ENCODE results near the gene ARAP2. TPM values are rescaled to one million over a fixed set of nuclear protein-coding genes. Genes with fewer than 3 reads are reported as not detected.

ARAP2 gene
- total and polyA plus RNA-seq, 9 of the 15 experiments (the other 6 are each of a cell fraction or from before 2014, with no cell fraction given), result 0.03 to 0.35 (median 0.11) TPM; not detected in 4

DNA sequence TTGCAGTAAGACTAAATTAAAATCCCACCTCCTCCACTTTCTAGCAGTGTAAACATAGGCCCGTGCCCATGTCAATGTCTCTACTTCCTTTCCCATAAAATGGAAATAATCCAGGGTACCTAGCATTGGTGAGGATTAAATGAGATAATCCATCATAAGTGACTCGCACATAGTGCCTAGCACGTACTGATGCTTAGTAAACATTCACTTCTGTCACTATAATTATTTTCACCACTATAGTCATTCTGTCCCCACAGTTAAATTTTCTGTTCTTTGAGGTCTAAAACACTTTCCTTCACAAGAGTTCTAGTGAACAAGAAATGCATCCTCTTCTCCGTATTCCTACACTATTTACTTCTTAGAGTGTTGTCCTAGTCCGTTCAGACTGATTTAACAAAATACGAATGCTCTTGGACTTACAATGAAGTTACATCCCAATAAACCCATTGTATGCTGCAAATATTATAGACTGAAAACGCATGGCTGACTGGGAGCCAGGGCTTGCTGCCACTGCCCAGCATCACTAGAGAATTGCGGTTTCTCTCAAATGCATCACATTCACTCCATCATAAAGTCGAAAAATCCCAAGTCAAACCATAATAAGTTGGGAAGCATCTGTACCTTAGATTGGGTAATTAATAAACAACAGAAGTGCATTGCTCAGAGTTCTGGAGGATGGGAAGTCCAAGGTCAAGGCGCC, 10.6 kb downstream of the ARAP2 start:
- POLR2A ChIA-PET, result no interaction called here

DNA sequence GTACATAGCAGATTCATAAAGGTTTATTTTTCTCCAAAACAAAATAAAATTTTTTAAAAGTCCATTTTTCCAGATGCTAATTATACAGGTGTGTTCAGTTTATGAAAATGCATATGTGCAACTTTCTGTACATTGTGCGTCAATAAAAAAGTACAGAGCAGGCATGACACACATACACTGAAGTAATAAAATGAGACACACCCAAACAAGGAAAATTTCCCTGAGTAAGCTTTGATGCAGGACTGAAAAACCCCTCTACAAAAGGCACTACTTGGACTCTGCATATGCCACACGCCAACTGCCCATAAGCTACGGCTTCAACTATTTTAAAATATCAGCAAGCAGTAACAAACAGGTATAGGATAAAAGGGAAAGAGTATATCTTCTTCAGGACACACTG, 13.8 kb downstream of the ARAP2 start:
- no peak overlapping the region for H3K27ac ChIP-seq (ENCODE audit: extremely low read depth, low read depth, low read length)
- in situ Hi-C loops (cut with MboI) (no loop called here), intact Hi-C loops (cut with micrococcal nuclease) (no loop called here)
- no TSS peak for BruUV-seq (replicated peaks)
- no peak overlapping the region for H3K4me3 ChIP-seq
- H4K20me1 ChIP-seq (replicated peaks; ENCODE audit: control insufficient read depth, insufficient read depth, low read length), result no peaks in the 10 kb centered on the region
- FAIRE-seq, result no peak
- no peak for ATAC-seq
- H2AFZ ChIP-seq (ENCODE audit: low read depth, low read length), result no peak overlapping the region
- no peaks in the 10 kb centered on the region for H3K4me1 ChIP-seq (replicated peaks in 1 of 2; ENCODE audit: control insufficient read depth in 2 of 2, insufficient read depth in 2 of 2, low read length in 2 of 2)
- WGBS (ENCODE audit: insufficient coverage, low coverage, missing lambda C conversion rate), result 0% methylated on average over 3 of the region's 3 CpGs
- ChIA-PET POLR2A (no interaction called here), CTCF (ENCODE audit: low intra/inter-chr PET ratio) (no interaction called here)
- H3K4me2 ChIP-seq (ENCODE audit: insufficient read depth, low read length), result no peak overlapping the region
- no peaks in the 10 kb centered on the region for H3K36me3 ChIP-seq (ENCODE audit: control insufficient read depth, insufficient read depth, low read length)
- H3K9me1 ChIP-seq (ENCODE audit: control insufficient read depth, insufficient read depth, low read length), result no peaks in the 10 kb centered on the region
- H3K27me3 ChIP-seq (ENCODE audit: control insufficient read depth in 2 of 2, insufficient read depth in 2 of 2, low read length in 2 of 2), result no peaks in the 10 kb centered on the region
- no peak overlapping the region for H3K9ac ChIP-seq (ENCODE audit: insufficient read depth in 1 of 2, low read depth in 2 of 2, low read length in 2 of 2)
- H3K79me2 ChIP-seq (ENCODE audit: control insufficient read depth, insufficient read depth, low read length), result no peaks in the 10 kb centered on the region
- no peaks in the 10 kb centered on the region for H3K9me3 ChIP-seq (replicated peaks; ENCODE audit: control insufficient read depth, insufficient read depth, low read depth, low read length)
- DNase-seq (ENCODE audit: extremely low read depth in 1 of 4, low spot score in 3 of 4), result no peak
- no peak for TF ChIP-seq ETV5 (CRISPR knock-in tag; IDR thresholded peaks at IDR 0.05; ENCODE audit: low read depth)
- TF ChIP-seq MBD2 (IDR thresholded peaks at IDR 0.05; ENCODE audit: borderline replicate concordance, low read depth), result no peak
- no peak for TF ChIP-seq ZBTB5 (IDR thresholded peaks at IDR 0.05)
- TF ChIP-seq RAD21 (CRISPR knock-in tag; conservative IDR thresholded peaks at IDR 0.05 in 1 of 2, IDR thresholded peaks at IDR 0.05 in 1 of 2), result no peak
- no peak for TF ChIP-seq SP2 (IDR thresholded peaks at IDR 0.05; ENCODE audit: extremely low read depth, low read depth, low read length, poor library complexity, severe bottlenecking)
- no peak for TF ChIP-seq ZHX1 (conservative IDR thresholded peaks at IDR 0.05; ENCODE audit: low read length)
- no peak for TF ChIP-seq ZNF143 (CRISPR knock-in tag; IDR thresholded peaks at IDR 0.05)
- TF ChIP-seq SAFB2 (IDR thresholded peaks at IDR 0.05; ENCODE audit: borderline replicate concordance, low read depth, low read length, severe bottlenecking), result no peak

More for the DNA sequence above, 10.6 kb downstream of the ARAP2 start:
- no peaks in the 10 kb centered on the region for H4K20me1 ChIP-seq (replicated peaks; ENCODE audit: control insufficient read depth, insufficient read depth, low read length)
- H3K79me2 ChIP-seq (ENCODE audit: control insufficient read depth, insufficient read depth, low read length), result no peaks in the 10 kb centered on the region
- BruUV-seq (replicated peaks), result no TSS peak
- H3K9me1 ChIP-seq (ENCODE audit: control insufficient read depth, insufficient read depth, low read length), result no peaks in the 10 kb centered on the region
- intact Hi-C loops (cut with micrococcal nuclease), result no loop called here
- in situ Hi-C loops (cut with MboI), result no loop called here
- FAIRE-seq (no peak), ATAC-seq (no peak), DNase-seq (ENCODE audit: extremely low read depth in 1 of 4, low spot score in 3 of 4) (no peak)
- no peak overlapping the region for H2AFZ ChIP-seq (ENCODE audit: low read depth, low read length)
- no peaks in the 10 kb centered on the region for H3K9me3 ChIP-seq (replicated peaks; ENCODE audit: control insufficient read depth, insufficient read depth, low read depth, low read length)
- H3K4me2 ChIP-seq (ENCODE audit: insufficient read depth, low read length), result no peak overlapping the region
- H3K9ac ChIP-seq (ENCODE audit: insufficient read depth in 1 of 2, low read depth in 2 of 2, low read length in 2 of 2), result no peak overlapping the region
- H3K27me3 ChIP-seq (ENCODE audit: control insufficient read depth in 2 of 2, insufficient read depth in 2 of 2, low read length in 2 of 2), result no peaks in the 10 kb centered on the region
- no peak for TF ChIP-seq DNMT1 (IDR thresholded peaks at IDR 0.05)
- WGBS (ENCODE audit: insufficient coverage, low coverage, missing lambda C conversion rate), result under 1% methylated on average over 10 of the region's 10 CpGs
- no peak overlapping the region for H3K4me3 ChIP-seq
- H3K27ac ChIP-seq (ENCODE audit: extremely low read depth, low read depth, low read length), result no peak overlapping the region
- CTCF ChIA-PET (ENCODE audit: low intra/inter-chr PET ratio), result no interaction called here
- H3K4me1 ChIP-seq (replicated peaks in 1 of 2; ENCODE audit: control insufficient read depth in 2 of 2, insufficient read depth in 2 of 2, low read length in 2 of 2), result no peaks in the 10 kb centered on the region
- no peaks in the 10 kb centered on the region for H3K36me3 ChIP-seq (ENCODE audit: control insufficient read depth, insufficient read depth, low read length)
